Kidney (tissue), 14 donors: ENCODE results near the gene TMEM186. TPM values are rescaled to one million over a fixed set of nuclear protein-coding genes. Genes with fewer than 3 reads are reported as not detected.

Experiments
- DNase-seq, 5 donors: peaks; one replicate each; pipeline ENCODE4 v3.0.0-alpha.2; 2013 to 2020
- FAIRE-seq: peaks from 2 replicates; lab custom pipeline; 2012; peaks lifted over from hg19 to GRCh38; lab: Jason Lieb, UNC
- H3K27ac ChIP-seq, 2 donors: one replicate each; pipeline ENCODE4 v1.7.0; 2013; ENCODE audit warnings: low read depth in 2 of 2, low read length in 2 of 2, inconsistent platforms in 1 of 2
- H3K27me3 ChIP-seq: one replicate; pipeline ENCODE4 v1.7.1; 2013; ENCODE audit warnings: low read length, inconsistent platforms; ENCODE audit not compliant: control insufficient read depth, insufficient read depth
- H3K36me3 ChIP-seq, 3 donors: one replicate each; pipeline versions ENCODE4 v1.7.0 to v1.7.1; 2013; ENCODE audit warnings: low read length in 3 of 3, control low read depth in 1 of 3, inconsistent platforms in 1 of 3; ENCODE audit not compliant: insufficient read depth in 3 of 3, control insufficient read depth in 2 of 3
- H3K4me1 ChIP-seq, 3 donors: one replicate each; pipeline versions ENCODE4 v1.7.0 to v1.7.1; 2013; ENCODE audit warnings: low read length in 3 of 3, inconsistent platforms in 1 of 3, low read depth in 1 of 3; ENCODE audit not compliant: control insufficient read depth in 2 of 3, insufficient read depth in 2 of 3
- H3K4me3 ChIP-seq, 3 donors: one replicate each; pipeline versions ENCODE4 v1.7.0 to v1.8.1; 2013; ENCODE audit warnings: low read length in 3 of 3, control low read depth in 1 of 3, inconsistent platforms in 1 of 3
- H3K9ac ChIP-seq, 3 donors: one replicate each; pipeline versions ENCODE4 v1.7.0 to v1.7.1; 2013; ENCODE audit warnings: low read length in 3 of 3, control low read depth in 1 of 3, inconsistent platforms in 1 of 3
- H3K9me3 ChIP-seq, 3 donors: one replicate each; pipeline versions ENCODE4 v1.7.0 to v1.7.1; 2013; ENCODE audit warnings: low read length in 3 of 3, control low read depth in 1 of 3, inconsistent platforms in 1 of 3; ENCODE audit not compliant: control insufficient read depth in 2 of 3, insufficient read depth in 1 of 3
- CTCF ChIP-seq: IDR thresholded peaks from 3 replicates; pipeline ENCODE4 v1.5.1; 2012; ENCODE audit warnings: mild to moderate bottlenecking, moderate library complexity, borderline replicate concordance; ENCODE audit not compliant: insufficient read depth; ENCODE audit errors: extremely low read depth
- intact Hi-C: fragments of 100-400 bp; cut with DNase I; formaldehyde crosslinking; loops from one replicate; pipeline ENCODE4 v1.11.1; 2022
- polyA plus RNA-seq: library from polyadenylated mRNA; stranded (reverse); fragments of 350-450 nt; fragmentation: Illumina TruSeq; extraction: RNeasy Lipid Tissue Mini Kit (QIAGEN cat#74804); gene quantifications from one replicate; pipeline ENCODE4 v1.2.3, GENCODE V29; 2014; ENCODE audit warnings: low read depth, low replicate concordance; ENCODE audit not compliant: insufficient read depth
- total RNA-seq: library from RNA; stranded (reverse); fragmentation: NEBNext Ultra II Directional; extraction: Animal tissue kit (Norgen Biotek cat#: 25700); gene quantifications from one replicate; pipeline ENCODE4 v1.2.1, GENCODE V29; 2021
- donor health status: control.
- donor health status: control.
- donor health status: control.
- donor health status: control.
- donor health status: control.
- donor health status: DM: yes; HTN: yes; CAD: no.
- donor health status: Normal renal cell carcinoma (clear cell type).

The TMEM186 gene
- total and polyA plus RNA-seq, 2 donors from 2014 or later = 11.0 to 20.2 TPM

- H3K9ac ChIP-seq = no peak overlapping the region
- peaks cover 11 to 51% (median 40%) of the 10 kb centered on the region in 3 donors for H3K36me3 ChIP-seq
- intact Hi-C loops = loop anchor here (10.0 kb wide), 1 partner anchor 77 kb away; the partner anchor contains the start of gene LITAFD
- TF ChIP-seq CTCF = no peak
- no peaks in the 10 kb centered on the region for H3K4me1 ChIP-seq
- H3K27ac ChIP-seq = no peak overlapping the region
- H3K27me3 ChIP-seq = no peaks in the 10 kb centered on the region
- no peaks in the 10 kb centered on the region for H3K9me3 ChIP-seq
- no peak overlapping the region for H3K4me3 ChIP-seq
- FAIRE-seq = no peak
- DNase-seq = no peak
Measured at GRCh38 chr16:8808009-8808408, 10.6 kb upstream of the TMEM186 start.

DNA sequence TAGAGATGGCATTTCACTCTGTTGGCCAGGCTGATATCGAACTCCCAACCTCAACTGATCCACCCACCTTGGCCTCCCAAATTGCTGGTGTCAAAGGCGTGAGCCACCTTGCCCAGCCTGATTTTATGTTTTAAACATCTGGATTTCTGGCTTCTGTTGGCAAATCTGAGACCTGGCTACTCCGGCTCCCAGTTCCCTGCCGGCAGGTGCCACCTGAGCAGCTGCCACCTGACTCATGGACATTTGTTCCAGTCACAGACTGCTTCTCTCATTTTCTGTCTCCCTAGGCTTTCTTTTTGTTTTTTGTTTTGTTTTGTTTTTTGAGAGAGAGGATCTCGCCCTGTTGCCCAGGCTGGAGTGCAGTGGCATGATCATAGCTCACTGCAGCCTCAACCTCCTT, 9.8 kb upstream of the TMEM186 start:
- TF ChIP-seq CTCF = no peak
- DNase-seq (no peak), FAIRE-seq (no peak)
- H3K36me3 ChIP-seq = peaks cover 12 to 49% (median 37%) of the 10 kb centered on the region in 3 donors
- no peak overlapping the region for H3K27ac ChIP-seq
- H3K9me3 ChIP-seq = no peaks in the 10 kb centered on the region
- H3K4me3 ChIP-seq = no peak overlapping the region
- H3K27me3 ChIP-seq = no peaks in the 10 kb centered on the region
- H3K9ac ChIP-seq = no peak overlapping the region
- intact Hi-C loops = loop anchor here (10.0 kb wide), 1 partner anchor 78 kb away; the partner anchor contains the start of gene LITAFD
- no peaks in the 10 kb centered on the region for H3K4me1 ChIP-seq

GRCh38 chr16:8806272-8806983, 9.0 kb upstream of the TMEM186 start:
- Histone ChIP-seq H3K9ac (no peak overlapping the region), H3K36me3 (peaks cover 7 to 47% (median 33%) of the 10 kb centered on the region in 3 donors), H3K27ac (no peak overlapping the region), H3K27me3 (no peaks in the 10 kb centered on the region), H3K4me1 (peaks cover 0 to under 1% (median 0%) of the 10 kb centered on the region in 3 donors), H3K9me3 (no peaks in the 10 kb centered on the region), H3K4me3 (no peak overlapping the region)
- FAIRE-seq (no peak), DNase-seq (no peak)
- intact Hi-C loops = loop anchor here (10.0 kb wide), 1 partner anchor 78 kb away; the partner anchor contains the start of gene LITAFD
- no peak for TF ChIP-seq CTCF
